DND-41 (cell line): ENCODE measurements around the gene RNF215.

Experiments
- CTCF ChIP-seq: IDR thresholded peaks from 2 replicates; pipeline ENCODE4 v1.5.1; 2012; ENCODE audit warnings: borderline replicate concordance, low read length, moderate library complexity, mild to moderate bottlenecking; ENCODE audit not compliant: poor library complexity, severe bottlenecking; ENCODE audit errors: extremely low read depth
- EZH2 ChIP-seq: IDR thresholded peaks from 3 replicates; pipeline ENCODE4 v1.6.1; 2012; ENCODE audit warnings: borderline replicate concordance, low read depth, mild to moderate bottlenecking, moderate library complexity, low read length, inconsistent platforms; ENCODE audit not compliant: severe bottlenecking

- TF ChIP-seq CTCF (no peak), EZH2 (no peak)
These were observed 49.8 kb downstream of the RNF215 start for GRCh38 chr22:30337461-30337778.
